Neural cell (in vitro differentiated cells): ENCODE results near the gene ANO9. TPM values are rescaled to one million over a fixed set of nuclear protein-coding genes. Genes with fewer than 3 reads are reported as not detected.

Source experiments
- H2AFZ ChIP-seq: fragments of 200-600, 300-800 bp; sonication (generic), shearing (Covaris generic); 2 replicates; pipeline ENCODE4 v1.6.0; 2014; ENCODE audit warnings: low read depth, mild to moderate bottlenecking, antibody characterized with exemption, low read length, moderate library complexity
- H3F3A ChIP-seq: fragments of 200-600 bp; shearing (Covaris generic); 2 replicates; pipeline ENCODE4 v1.6.1; 2016; ENCODE audit warnings: mild to moderate bottlenecking, moderate library complexity, mixed read lengths, antibody characterized with exemption, low read length; ENCODE audit not compliant: insufficient read depth, poor library complexity, severe bottlenecking
- H3K27ac ChIP-seq: fragments of 200-600, 300-800 bp; sonication (generic), shearing (Covaris generic); 2 replicates; pipeline ENCODE4 v1.5.1; 2014; ENCODE audit warnings: mild to moderate bottlenecking, low read length, moderate library complexity
- H3K27me3 ChIP-seq: fragments of 300-800, 200-600 bp; sonication (generic), shearing (Covaris generic); 2 replicates; pipeline ENCODE4 v1.6.0; 2014; ENCODE audit warnings: mild to moderate bottlenecking, low read depth, low read length, moderate library complexity; ENCODE audit not compliant: insufficient read depth
- H3K36me3 ChIP-seq: fragments of 300-800, 200-600 bp; sonication (generic), shearing (Covaris generic); 2 replicates; pipeline ENCODE4 v1.5.1; 2014; ENCODE audit warnings: mild to moderate bottlenecking, antibody characterized with exemption, low read length, moderate library complexity; ENCODE audit not compliant: insufficient read depth
- H3K4me2 ChIP-seq: fragments of 300-800, 200-600 bp; sonication (generic), shearing (Covaris generic); 2 replicates; pipeline ENCODE4 v1.6.0; 2014; ENCODE audit warnings: mild to moderate bottlenecking, low read length
- H3K4me3 ChIP-seq: fragments of 300-800, 200-600 bp; sonication (generic), shearing (Covaris generic); 2 replicates; pipeline ENCODE4 v1.5.1; 2014; ENCODE audit warnings: mild to moderate bottlenecking, low read length, moderate library complexity
- H3K79me2 ChIP-seq: fragments of 200-600 bp; shearing (Covaris generic); replicated peaks from 2 replicates; pipeline ENCODE4 v1.6.0; 2014; ENCODE audit warnings: mild to moderate bottlenecking, low read length, moderate library complexity; ENCODE audit not compliant: insufficient read depth
- H3K9ac ChIP-seq: fragments of 300-800, 200-600 bp; sonication (generic), shearing (Covaris generic); 2 replicates; pipeline ENCODE4 v1.6.1; 2016; ENCODE audit warnings: mild to moderate bottlenecking, low read length, mixed read lengths
- H3K9me2 ChIP-seq: fragments of 200-600 bp; shearing (Covaris generic); 2 replicates; pipeline ENCODE4 v1.6.1; 2016; ENCODE audit warnings: mild to moderate bottlenecking, low read length, mixed read lengths; ENCODE audit not compliant: insufficient read depth
- H3K9me3 ChIP-seq: fragments of 200-600, 300-800 bp; sonication (generic), shearing (Covaris generic); 2 replicates; pipeline ENCODE4 v1.6.1; 2016; ENCODE audit warnings: mild to moderate bottlenecking, mixed run types, low read length, moderate library complexity, mixed read lengths
- H4K20me1 ChIP-seq: fragments of 200-600 bp; shearing (Covaris generic); 2 replicates; pipeline ENCODE4 v1.6.1; 2016; ENCODE audit warnings: mild to moderate bottlenecking, mixed run types; ENCODE audit not compliant: insufficient read depth
- EP300 ChIP-seq: fragments of 450-650 bp; conservative IDR thresholded peaks from 2 replicates; pipeline ENCODE4 v1.6.1; 2014; ENCODE audit warnings: antibody characterized with exemption, mild to moderate bottlenecking, moderate library complexity; ENCODE audit not compliant: poor library complexity, severe bottlenecking
- EZH2 ChIP-seq: fragments of 200-600, 300-800 bp; shearing (Covaris generic), sonication (generic); IDR thresholded peaks from 2 replicates; pipeline ENCODE4 v1.6.1; 2014; ENCODE audit warnings: antibody characterized with exemption, low read length, borderline replicate concordance, mild to moderate bottlenecking; ENCODE audit not compliant: insufficient read depth, poor library complexity, severe bottlenecking
- MXI1 ChIP-seq: fragments of 450-650 bp; conservative IDR thresholded peaks from 2 replicates; pipeline ENCODE4 v1.6.1; 2014; ENCODE audit warnings: antibody characterized with exemption, mild to moderate bottlenecking; ENCODE audit not compliant: poor library complexity, severe bottlenecking
- POLR2AphosphoS5 ChIP-seq: IDR thresholded peaks from 2 replicates; pipeline ENCODE4 v1.6.1; 2012
- RAD21 ChIP-seq: fragments of 450-650 bp; conservative IDR thresholded peaks from 2 replicates; pipeline ENCODE4 v1.6.1; 2014; ENCODE audit warnings: antibody characterized with exemption, mild to moderate bottlenecking, moderate library complexity
- SMC3 ChIP-seq: fragments of 450-650 bp; conservative IDR thresholded peaks from 2 replicates; pipeline ENCODE4 v1.6.1; 2014; ENCODE audit warnings: antibody characterized with exemption, mild to moderate bottlenecking, moderate library complexity; ENCODE audit not compliant: poor library complexity
- TAF1 ChIP-seq: IDR thresholded peaks from 2 replicates; pipeline ENCODE4 v1.6.1; 2012; ENCODE audit warnings: low read depth
- polyA plus RNA-seq: library from polyadenylated mRNA; depleted of rRNA; stranded (reverse); fragments of >200 nt; gene quantifications from 2 replicates; pipeline ENCODE4 v1.2.3, GENCODE V29; 2014
- TF ChIP-seq, protein P1 (sequence below): IDR thresholded peaks from 2 replicates; pipeline ENCODE4 v1.6.1; 2012; ENCODE audit warnings: borderline replicate concordance
- TF ChIP-seq, protein P2 (sequence below): fragments of 450-650 bp; IDR thresholded peaks from 2 replicates; pipeline ENCODE4 v1.5.1; 2014; ENCODE audit warnings: antibody characterized with exemption, mild to moderate bottlenecking, moderate library complexity; ENCODE audit not compliant: poor library complexity, severe bottlenecking

The ANO9 gene
- polyA plus RNA-seq, 1 donor from 2014 or later: not detected

DNA sequence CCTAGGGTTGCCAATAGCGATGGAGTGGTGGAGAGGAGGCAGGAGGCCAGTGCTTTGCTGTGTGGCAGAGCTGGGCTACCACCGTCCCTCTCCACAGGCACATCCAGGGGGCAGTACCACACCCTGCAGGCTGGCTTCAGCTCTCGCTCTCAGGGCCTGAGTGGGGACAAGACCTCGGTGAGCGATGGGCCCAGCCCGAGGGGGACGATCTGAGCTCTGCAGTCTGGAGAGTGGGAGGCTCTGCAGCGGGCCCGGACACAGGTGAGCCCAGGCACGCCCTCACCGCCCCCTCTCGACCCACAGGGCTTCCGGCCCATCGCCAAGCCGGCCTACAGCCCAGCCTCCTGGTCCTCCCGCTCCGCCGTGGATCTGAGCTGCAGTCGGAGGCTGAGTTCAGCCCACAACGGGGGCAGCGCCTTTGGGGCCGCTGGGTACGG, 45.3 kb downstream of the ANO9 start:
- H3K36me3 ChIP-seq: no peaks in the 10 kb centered on the region
- H4K20me1 ChIP-seq: no peaks in the 10 kb centered on the region
- no peak overlapping the region for H3K4me3 ChIP-seq
- H3K9me2 ChIP-seq: no peaks in the 10 kb centered on the region
- H3K9ac ChIP-seq: no peak overlapping the region
- no peaks in the 10 kb centered on the region for H3K9me3 ChIP-seq
- H3K27ac ChIP-seq: no peak overlapping the region
- H3K27me3 ChIP-seq: no peaks in the 10 kb centered on the region
- no peak for TF ChIP-seq TAF1
- TF ChIP-seq, protein P1, sequence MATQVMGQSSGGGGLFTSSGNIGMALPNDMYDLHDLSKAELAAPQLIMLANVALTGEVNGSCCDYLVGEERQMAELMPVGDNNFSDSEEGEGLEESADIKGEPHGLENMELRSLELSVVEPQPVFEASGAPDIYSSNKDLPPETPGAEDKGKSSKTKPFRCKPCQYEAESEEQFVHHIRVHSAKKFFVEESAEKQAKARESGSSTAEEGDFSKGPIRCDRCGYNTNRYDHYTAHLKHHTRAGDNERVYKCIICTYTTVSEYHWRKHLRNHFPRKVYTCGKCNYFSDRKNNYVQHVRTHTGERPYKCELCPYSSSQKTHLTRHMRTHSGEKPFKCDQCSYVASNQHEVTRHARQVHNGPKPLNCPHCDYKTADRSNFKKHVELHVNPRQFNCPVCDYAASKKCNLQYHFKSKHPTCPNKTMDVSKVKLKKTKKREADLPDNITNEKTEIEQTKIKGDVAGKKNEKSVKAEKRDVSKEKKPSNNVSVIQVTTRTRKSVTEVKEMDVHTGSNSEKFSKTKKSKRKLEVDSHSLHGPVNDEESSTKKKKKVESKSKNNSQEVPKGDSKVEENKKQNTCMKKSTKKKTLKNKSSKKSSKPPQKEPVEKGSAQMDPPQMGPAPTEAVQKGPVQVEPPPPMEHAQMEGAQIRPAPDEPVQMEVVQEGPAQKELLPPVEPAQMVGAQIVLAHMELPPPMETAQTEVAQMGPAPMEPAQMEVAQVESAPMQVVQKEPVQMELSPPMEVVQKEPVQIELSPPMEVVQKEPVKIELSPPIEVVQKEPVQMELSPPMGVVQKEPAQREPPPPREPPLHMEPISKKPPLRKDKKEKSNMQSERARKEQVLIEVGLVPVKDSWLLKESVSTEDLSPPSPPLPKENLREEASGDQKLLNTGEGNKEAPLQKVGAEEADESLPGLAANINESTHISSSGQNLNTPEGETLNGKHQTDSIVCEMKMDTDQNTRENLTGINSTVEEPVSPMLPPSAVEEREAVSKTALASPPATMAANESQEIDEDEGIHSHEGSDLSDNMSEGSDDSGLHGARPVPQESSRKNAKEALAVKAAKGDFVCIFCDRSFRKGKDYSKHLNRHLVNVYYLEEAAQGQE: no peak
- no peak for TF ChIP-seq RAD21
- TF ChIP-seq POLR2AphosphoS5: no peak
- TF ChIP-seq, protein P2, sequence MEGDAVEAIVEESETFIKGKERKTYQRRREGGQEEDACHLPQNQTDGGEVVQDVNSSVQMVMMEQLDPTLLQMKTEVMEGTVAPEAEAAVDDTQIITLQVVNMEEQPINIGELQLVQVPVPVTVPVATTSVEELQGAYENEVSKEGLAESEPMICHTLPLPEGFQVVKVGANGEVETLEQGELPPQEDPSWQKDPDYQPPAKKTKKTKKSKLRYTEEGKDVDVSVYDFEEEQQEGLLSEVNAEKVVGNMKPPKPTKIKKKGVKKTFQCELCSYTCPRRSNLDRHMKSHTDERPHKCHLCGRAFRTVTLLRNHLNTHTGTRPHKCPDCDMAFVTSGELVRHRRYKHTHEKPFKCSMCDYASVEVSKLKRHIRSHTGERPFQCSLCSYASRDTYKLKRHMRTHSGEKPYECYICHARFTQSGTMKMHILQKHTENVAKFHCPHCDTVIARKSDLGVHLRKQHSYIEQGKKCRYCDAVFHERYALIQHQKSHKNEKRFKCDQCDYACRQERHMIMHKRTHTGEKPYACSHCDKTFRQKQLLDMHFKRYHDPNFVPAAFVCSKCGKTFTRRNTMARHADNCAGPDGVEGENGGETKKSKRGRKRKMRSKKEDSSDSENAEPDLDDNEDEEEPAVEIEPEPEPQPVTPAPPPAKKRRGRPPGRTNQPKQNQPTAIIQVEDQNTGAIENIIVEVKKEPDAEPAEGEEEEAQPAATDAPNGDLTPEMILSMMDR: no peak
- H2AFZ ChIP-seq: no peak overlapping the region
- no peaks in the 10 kb centered on the region for H3F3A ChIP-seq
- no peak overlapping the region for H3K4me2 ChIP-seq
- no peaks in the 10 kb centered on the region for H3K79me2 ChIP-seq

DNA sequence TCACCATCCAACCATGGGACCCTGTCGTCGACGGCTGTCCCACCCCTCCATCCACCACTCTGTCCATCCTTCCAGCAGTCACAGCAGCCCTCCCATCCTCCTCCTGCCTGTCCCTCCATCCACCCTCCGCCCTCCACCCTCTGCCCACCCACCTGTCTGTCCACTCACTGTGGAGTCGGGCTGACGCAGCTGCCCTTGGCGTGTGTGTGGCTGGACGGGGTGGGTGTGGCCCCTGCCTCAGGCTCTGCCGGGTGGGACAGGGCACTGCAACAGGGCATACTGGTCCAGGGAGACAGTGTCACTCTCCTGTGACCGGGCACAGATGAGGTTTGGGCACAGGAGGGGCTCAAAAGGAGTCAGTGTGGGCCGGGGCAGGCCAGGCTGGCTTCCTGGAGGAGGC, 45.9 kb downstream of the ANO9 start:
- TF ChIP-seq EZH2: no peak
- TF ChIP-seq, protein P1: no peak
- TF ChIP-seq, protein P2: no peak
- no peak for TF ChIP-seq MXI1
- no peak for TF ChIP-seq RAD21
- TF ChIP-seq EP300: no peak
- TF ChIP-seq SMC3: no peak
- no peak for TF ChIP-seq TAF1
- TF ChIP-seq POLR2AphosphoS5: no peak
- Histone ChIP-seq H2AFZ (no peak overlapping the region), H3K9me2 (no peaks in the 10 kb centered on the region), H3K9ac (no peak overlapping the region), H3K4me3 (no peak overlapping the region), H3K9me3 (no peaks in the 10 kb centered on the region), H3K36me3 (no peaks in the 10 kb centered on the region), H3K27me3 (no peaks in the 10 kb centered on the region), H4K20me1 (no peaks in the 10 kb centered on the region), H3K27ac (no peak overlapping the region), H3F3A (no peaks in the 10 kb centered on the region), H3K4me2 (no peak overlapping the region), H3K79me2 (no peaks in the 10 kb centered on the region)
